HG02870 (cell line): ENCODE results near the gene SDHAF3.
A peak's percentile ranks its signal among the peaks of the same experiment; 100 is the strongest.

Experiments
- ATAC-seq: cut with Tn5 transposase; IDR thresholded peaks from one replicate; pipeline ENCODE4 v1.9.1; 2021; ENCODE audit warnings: mild to moderate bottlenecking, moderate library complexity; ENCODE audit not compliant: unreplicated experiment

SDHAF3 gene

DNA sequence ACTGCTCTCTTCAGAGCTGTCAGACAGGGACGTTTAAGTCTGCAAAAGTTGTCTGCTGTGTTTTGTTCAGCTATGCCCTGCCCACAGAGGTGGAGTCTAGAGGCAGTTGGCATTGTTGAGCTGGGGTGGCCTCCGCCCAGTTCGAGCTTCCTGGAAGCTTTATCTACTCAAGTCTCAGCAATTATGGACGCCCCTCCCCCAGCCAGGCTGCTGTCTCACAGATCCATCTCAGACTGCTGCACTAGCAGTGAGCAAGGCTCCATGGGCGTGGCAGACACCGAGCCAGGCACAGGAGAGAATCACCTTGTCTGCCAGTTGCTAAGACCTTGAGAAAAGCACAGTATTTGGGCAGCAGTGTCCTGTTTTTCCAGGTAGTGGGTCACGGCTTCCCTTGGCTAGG is 98.1 kb downstream of the SDHAF3 start:
- no peak for ATAC-seq

DNA sequence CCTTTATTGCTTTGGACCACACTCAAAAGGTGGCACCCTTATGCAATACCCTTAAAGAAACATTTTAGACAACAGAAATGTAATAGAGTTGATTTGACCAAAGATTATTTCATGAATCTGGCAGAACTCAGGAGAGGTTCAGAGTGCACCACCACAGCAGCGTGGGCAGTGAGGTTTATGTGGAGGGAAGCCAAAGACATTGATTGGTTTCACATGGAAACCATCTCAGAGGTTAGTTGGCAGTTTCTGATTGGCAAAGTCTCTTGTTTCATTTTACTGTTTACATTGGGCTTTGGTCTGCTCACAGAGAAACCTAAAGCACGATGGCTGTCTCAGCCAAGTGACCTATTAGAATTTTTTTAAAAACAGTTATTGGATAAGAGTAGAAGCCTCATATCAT is 101.3 kb downstream of the SDHAF3 start:
- ATAC-seq = no peak

DNA sequence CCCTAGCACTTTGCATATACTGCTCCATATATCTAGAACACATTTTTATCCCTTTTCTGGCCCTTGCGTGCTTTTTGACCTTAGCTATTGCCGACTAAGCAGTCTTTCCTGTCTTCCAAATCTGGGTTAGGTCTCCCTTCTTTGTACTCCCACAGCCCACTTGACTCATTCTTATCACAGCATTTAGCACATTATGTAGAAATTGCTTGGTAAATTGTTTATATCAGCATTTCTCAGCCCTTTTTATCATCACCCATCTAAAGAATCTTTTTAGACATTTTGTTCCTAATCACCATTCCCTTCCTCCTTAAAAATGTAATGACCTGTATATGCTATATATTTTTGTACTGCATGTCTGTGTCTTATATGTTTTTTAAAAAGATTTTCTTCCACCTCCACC is 101.7 kb downstream of the SDHAF3 start:
- no peak for ATAC-seq

DNA sequence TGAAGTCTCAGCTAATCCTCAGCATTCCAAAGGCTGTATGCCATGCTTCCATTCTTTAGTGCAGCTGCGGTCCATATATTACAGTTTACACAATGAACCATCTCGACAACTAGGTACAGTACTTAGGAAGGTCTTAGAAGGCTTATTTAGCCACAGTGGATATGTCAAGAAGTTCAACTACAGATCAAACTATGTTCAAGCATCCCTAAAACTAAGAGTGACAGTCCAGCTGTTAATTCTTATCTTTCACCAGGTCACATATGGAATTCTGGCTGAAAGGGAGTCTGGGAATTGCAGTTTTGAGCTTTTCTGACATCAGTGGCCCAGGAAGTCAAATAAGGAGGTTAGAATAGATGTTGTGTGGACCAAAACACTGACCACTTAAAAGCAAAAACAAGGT is 106.8 kb downstream of the SDHAF3 start:
- ATAC-seq = no peak

DNA sequence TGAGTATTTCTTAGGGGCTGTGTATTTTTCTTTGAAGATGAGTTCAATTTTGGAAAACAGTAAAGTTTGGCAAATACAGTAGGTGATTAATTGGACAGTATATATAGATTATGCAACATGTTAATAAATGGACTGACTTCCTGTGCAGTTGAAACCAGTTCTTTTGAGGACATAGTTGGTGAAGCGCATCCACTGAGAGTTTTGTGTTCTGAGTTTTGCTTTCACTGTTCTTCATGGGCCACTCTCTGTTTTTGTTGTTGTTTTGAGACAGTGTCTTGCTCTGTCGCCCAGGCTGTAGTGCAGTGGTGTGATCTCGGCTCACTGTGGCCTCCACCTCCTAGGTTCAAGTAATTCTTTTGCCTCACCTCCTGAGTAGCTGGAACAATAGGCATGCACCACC is 109.0 kb downstream of the SDHAF3 start:
- peak; percentile 81 for ATAC-seq
